ENCODE measurements around the gene TRIM24.

Gene TRIM24

DNA sequence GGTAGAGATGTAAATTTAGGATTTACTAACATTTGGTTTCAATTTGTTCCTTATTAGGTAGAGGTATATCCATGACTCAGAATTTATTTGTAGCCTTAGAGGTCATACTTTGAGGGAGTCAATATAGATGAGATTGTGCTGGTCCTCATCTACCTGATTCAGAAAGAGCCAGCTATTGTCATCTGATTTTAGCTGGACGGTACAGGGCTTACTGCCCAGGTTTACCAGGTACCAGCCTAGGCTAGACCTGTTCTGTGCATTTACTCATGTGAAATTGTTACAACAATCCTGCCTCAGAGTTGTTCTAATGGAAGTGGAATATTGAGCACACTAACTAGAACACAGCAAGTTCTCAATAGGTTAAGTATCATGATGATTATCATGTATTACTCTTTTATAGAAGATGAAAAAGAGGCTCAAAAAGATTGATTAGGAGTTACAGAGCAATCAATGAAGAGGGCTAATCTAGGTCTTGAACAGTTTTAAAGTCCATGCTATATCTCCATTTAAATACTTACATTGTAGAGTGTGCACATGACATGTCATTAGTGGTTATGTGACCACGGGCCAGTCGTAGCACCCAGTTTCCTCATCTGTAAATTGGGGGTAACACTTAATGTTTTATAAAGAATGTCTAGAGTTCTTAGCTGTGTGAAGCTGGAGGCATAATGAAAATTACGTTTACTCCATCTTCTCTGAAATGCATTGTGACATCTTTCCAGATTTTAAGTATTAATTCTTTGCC lies 42.1 kb downstream of the TRIM24 start:
- Mint-ChIP-seq H3K4me3 (no peak overlapping the region), H3K4me1 (peaks cover 41% of the 10 kb centered on the region), H3K36me3 (peaks cover 30% of the 10 kb centered on the region), H3K27me3 (no peaks in the 10 kb centered on the region), H3K9me3 (no peaks in the 10 kb centered on the region), H3K27ac (no peak overlapping the region)

DNA sequence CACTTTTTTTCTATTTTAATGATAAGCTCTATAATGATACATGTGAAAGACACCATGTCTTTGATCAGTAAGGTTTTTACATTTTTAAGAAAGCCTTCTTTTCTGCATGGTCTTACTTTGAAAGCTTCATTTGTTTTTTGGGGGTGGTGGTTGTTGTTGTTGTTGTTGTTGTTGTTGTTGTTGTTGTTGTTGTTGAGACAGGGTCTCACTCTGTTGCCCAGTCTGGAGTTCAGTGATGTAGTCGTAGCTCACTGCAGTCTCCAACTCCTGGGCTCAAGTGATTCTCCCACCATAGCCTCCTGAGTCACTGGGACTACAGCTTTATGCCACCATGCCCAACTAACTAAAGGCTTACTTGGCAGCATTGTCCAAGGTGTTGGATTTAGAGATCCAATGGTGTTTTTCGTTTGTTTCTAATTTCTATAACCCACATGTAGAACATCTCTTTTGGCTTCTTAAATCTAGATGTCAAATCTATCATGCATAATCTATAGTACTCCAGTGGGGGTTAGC lies 45.4 kb downstream of the TRIM24 start:
- peaks cover 37% of the 10 kb centered on the region for H3K4me1 Mint-ChIP-seq
- no peaks in the 10 kb centered on the region for H3K9me3 Mint-ChIP-seq
- H3K36me3 Mint-ChIP-seq: peaks cover 33% of the 10 kb centered on the region
- H3K27me3 Mint-ChIP-seq: no peaks in the 10 kb centered on the region
- no peak overlapping the region for H3K4me3 Mint-ChIP-seq
- no peak overlapping the region for H3K27ac Mint-ChIP-seq

DNA sequence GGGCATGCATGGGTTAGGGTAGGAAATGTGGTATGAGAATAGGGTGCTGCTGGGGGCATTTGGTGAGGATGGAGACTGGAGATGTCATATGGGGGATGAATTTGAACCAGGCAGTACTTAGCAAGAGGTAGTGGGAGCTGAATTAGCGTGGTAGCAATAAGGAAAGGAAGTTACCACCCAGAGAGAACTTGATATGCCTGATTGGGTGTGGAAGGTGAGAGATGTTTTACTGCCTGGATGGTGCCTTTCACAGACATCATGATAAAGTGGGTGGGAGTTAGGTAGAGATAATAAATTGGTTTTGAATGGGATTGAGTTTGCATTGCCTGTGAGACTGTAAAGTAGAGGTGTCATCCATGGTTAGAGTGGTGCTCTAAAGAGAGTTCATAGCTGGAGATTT lies 46.7 kb downstream of the TRIM24 start:
- no peaks in the 10 kb centered on the region for H3K27me3 Mint-ChIP-seq
- H3K36me3 Mint-ChIP-seq: peaks cover 39% of the 10 kb centered on the region
- peaks cover 36% of the 10 kb centered on the region for H3K4me1 Mint-ChIP-seq
- peak overlapping the region; percentile 10 for H3K27ac Mint-ChIP-seq
- no peaks in the 10 kb centered on the region for H3K9me3 Mint-ChIP-seq
- no peak overlapping the region for H3K4me3 Mint-ChIP-seq

DNA sequence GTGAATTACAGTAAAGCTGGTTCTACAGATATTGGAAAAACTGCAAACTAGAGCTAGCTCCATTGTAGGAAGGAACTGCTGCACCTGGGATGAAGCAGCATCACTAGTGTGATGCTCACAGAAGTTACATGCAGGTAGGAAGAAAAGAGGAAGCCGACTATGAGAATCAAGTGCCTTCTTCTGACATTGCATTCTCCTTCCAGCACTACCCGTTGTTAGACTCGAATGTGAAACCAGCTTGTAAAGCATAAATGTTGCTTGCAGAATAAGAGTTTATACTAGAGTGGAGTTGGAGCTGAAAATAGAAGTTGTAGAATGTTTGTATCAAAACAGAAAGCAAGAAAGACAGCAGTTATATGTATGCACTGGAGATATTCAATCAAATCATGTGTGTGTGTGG lies 49.9 kb downstream of the TRIM24 start:
- no peak overlapping the region for H3K4me3 Mint-ChIP-seq
- no peaks in the 10 kb centered on the region for H3K9me3 Mint-ChIP-seq
- peaks cover 39% of the 10 kb centered on the region for H3K4me1 Mint-ChIP-seq
- peaks cover 50% of the 10 kb centered on the region for H3K36me3 Mint-ChIP-seq
- no peaks in the 10 kb centered on the region for H3K27me3 Mint-ChIP-seq
- H3K27ac Mint-ChIP-seq: no peak overlapping the region

DNA sequence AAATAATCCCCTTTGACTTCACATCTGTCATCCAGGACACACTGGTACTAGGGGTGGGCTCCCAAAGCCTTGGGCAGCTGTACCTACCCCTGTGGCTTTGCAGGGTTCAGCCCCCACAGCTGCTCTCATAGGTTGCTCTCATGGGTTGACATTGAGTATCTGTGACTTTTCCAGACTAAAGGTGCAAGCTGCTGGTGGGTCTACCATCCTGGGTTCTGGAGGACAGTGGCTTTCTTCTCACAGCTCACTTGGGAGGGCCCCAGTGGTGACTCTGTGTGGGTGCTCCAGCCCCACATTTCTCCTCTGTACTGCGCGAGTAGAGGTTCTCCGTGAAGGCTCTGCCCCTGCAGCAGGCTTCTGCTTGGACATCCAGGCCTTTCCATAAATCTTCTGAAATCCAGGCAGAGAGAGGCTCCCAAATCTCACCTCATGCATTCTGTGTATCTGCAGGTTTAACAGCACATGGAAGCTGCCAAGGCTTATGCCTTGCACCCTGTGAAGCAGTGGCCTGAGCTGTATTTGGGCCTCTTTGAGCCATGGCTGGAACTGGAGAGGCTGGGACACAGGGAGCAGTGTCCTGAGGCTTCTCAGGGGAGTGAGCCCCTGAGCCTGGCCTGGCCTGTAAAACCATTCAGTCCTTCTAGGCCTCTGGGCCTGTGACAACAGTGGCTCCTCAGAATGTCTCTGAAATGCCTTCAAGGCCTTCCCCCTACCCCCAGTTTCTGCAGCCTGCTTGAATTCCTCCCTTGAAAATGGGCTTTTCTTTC lies 52.2 kb downstream of the TRIM24 start:
- Mint-ChIP-seq H3K36me3 (peaks cover 46% of the 10 kb centered on the region), H3K9me3 (no peaks in the 10 kb centered on the region)

DNA sequence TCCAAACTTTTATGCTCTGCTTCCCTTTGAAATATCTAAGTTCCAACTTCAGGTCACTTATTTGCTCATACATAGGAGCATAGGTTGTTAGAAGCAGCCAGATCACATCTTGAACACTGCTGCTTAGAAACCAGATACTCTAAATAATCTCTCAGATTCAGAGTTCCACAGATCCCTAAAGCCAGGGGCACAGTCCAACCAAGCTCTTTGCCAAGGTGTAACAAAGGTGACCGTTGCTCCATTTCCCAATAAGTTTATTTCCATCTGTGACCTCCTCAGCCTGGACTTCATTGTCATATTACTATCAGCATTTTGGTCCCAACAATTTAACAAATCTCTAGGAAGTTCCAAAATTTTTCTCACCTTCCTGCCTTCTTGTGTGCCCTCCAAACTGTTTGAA lies 52.8 kb downstream of the TRIM24 start:
- H3K4me3 Mint-ChIP-seq: no peak overlapping the region
- no peaks in the 10 kb centered on the region for H3K9me3 Mint-ChIP-seq
- H3K36me3 Mint-ChIP-seq: peaks cover 46% of the 10 kb centered on the region
- no peak overlapping the region for H3K27ac Mint-ChIP-seq
- H3K27me3 Mint-ChIP-seq: no peaks in the 10 kb centered on the region
- H3K4me1 Mint-ChIP-seq: peaks cover 31% of the 10 kb centered on the region

More for the DNA sequence above, 52.2 kb downstream of the TRIM24 start:
- Mint-ChIP-seq H3K4me1 (peaks cover 31% of the 10 kb centered on the region), H3K4me3 (no peak overlapping the region), H3K27ac (no peak overlapping the region), H3K27me3 (no peaks in the 10 kb centered on the region)

DNA sequence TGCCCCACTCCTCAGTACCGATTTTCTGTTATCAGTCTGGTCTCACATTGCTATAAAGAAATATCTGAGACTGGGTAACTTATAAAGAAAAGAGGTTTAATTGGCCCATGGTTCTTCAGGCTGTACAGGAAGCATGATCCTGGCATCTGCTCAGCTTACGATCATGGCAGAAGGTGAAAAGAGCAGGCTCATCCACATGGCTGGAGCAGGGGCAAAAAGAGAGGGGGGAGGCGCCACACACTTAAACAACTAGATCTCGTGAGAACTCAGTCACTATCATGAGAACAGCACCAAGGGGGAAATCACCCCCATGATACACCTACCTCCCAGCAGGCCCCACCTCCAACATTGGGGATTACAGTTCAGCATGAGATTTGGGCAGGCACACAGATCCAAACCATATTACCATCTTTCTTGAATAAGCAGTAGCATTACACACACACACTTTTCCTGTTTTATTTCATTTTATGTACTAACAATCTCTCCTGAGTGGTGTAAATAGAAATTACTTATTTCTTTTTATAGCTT lies 53.3 kb downstream of the TRIM24 start:
- Mint-ChIP-seq H3K4me3 (no peak overlapping the region), H3K9me3 (no peaks in the 10 kb centered on the region), H3K36me3 (peaks cover 42% of the 10 kb centered on the region), H3K4me1 (peaks cover 26% of the 10 kb centered on the region), H3K27ac (no peak overlapping the region), H3K27me3 (no peaks in the 10 kb centered on the region)

DNA sequence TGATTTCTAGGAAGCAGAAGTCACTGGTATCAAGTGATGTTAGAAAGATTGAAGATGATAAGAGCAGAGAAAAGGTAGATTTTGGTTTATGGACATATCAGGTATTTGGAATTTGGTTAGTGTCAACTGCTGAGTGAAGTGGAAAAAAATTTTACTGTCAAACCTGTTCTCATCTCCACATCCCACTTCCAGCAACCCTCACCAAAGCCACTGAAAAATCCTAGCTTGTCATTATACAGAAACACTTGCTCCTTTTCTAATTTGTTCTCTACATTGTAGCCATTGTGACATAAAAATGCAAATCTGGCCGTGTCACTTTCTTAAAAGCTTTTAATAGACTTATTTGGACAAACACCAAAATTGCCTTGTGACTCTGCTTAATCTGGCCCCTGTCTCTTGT lies 54.0 kb downstream of the TRIM24 start:
- H3K27ac Mint-ChIP-seq: peak overlapping the region; percentile 8
- no peaks in the 10 kb centered on the region for H3K9me3 Mint-ChIP-seq
- no peaks in the 10 kb centered on the region for H3K27me3 Mint-ChIP-seq
- H3K4me3 Mint-ChIP-seq: no peak overlapping the region
- H3K4me1 Mint-ChIP-seq: peaks cover 22% of the 10 kb centered on the region
- H3K36me3 Mint-ChIP-seq: peaks cover 44% of the 10 kb centered on the region

DNA sequence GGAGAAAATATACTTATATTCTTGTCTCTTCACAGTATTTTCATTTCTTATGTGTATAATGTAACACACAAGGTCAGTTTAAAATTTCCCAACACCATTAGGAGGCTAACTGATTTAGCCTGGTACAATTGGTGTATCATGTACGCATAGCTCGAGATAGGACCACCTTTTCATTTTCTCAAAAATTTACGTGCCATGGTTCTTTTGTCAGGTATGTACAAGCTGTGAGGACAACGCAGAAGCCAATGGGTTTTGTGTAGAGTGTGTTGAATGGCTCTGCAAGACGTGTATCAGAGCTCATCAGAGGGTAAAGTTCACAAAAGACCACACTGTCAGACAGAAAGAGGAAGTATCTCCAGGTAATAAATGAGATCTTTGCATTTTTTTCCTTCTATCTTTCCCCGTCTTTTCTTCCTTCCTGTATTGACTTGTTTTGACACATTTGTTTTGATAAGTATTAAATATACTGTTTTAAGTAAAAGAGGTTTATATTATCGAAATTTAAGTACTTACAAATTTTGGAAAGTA lies 55.0 kb downstream of the TRIM24 start:
- Mint-ChIP-seq H3K27me3 (no peaks in the 10 kb centered on the region), H3K27ac (no peak overlapping the region), H3K4me3 (no peak overlapping the region), H3K9me3 (no peaks in the 10 kb centered on the region), H3K4me1 (peaks cover 17% of the 10 kb centered on the region), H3K36me3 (peaks cover 47% of the 10 kb centered on the region)

DNA sequence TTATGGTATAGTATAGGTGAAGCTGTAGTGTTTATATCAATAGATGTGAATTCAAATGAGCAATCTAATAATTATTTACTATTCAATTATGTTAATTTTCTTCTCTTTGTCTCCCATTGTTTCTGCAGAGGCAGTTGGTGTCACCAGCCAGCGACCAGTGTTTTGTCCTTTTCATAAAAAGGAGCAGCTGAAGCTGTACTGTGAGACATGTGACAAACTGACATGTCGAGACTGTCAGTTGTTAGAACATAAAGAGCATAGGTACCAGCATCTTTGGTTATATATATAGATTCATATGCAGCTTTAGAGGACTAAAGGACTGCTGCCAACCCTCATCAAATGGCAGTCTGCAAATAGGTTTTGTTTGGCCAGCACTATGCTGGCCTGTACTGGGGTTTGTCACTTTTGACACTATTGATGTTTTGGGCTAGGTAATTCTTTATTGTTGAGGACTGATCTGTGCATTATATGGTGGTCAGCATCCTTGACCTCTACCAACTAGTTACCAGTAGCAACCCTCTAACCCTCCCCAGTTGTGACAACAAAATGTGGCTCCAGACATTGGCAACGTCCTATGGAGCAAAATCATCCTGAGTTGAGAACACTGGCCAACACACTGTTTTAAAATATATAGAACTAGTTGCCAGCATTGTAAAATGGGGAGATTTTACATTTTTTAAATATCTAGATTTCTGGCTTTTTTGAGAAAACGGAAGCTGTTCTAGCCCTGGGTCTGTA lies 59.2 kb downstream of the TRIM24 start:
- Mint-ChIP-seq H3K27me3 (no peaks in the 10 kb centered on the region), H3K4me3 (no peak overlapping the region), H3K9me3 (no peaks in the 10 kb centered on the region), H3K36me3 (peaks cover 52% of the 10 kb centered on the region), H3K4me1 (peaks cover 4% of the 10 kb centered on the region), H3K27ac (no peak overlapping the region)

DNA sequence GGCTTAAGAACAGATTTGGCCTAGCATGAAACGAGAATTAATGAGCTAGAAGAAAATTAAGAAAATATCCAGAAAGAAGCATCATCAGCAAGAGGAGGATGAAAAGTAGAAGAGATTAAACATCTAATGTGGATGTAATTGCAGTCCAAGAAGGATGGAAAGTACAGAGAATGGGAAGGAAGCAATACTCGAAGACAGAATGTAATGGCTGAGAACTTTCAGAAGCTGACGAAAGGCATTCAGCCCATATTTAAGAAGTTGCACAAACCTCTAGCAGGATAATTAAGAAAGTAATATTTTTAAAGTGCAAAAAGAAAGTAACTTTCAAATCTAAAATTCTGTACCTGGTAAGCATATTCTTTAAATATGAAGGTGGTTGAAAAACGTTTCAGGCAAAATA lies 60.7 kb downstream of the TRIM24 start:
- no peaks in the 10 kb centered on the region for H3K4me1 Mint-ChIP-seq
- H3K9me3 Mint-ChIP-seq: peaks cover 2% of the 10 kb centered on the region
- no peaks in the 10 kb centered on the region for H3K27me3 Mint-ChIP-seq
- H3K4me3 Mint-ChIP-seq: no peak overlapping the region
- H3K27ac Mint-ChIP-seq: no peak overlapping the region
- peaks cover 52% of the 10 kb centered on the region for H3K36me3 Mint-ChIP-seq

DNA sequence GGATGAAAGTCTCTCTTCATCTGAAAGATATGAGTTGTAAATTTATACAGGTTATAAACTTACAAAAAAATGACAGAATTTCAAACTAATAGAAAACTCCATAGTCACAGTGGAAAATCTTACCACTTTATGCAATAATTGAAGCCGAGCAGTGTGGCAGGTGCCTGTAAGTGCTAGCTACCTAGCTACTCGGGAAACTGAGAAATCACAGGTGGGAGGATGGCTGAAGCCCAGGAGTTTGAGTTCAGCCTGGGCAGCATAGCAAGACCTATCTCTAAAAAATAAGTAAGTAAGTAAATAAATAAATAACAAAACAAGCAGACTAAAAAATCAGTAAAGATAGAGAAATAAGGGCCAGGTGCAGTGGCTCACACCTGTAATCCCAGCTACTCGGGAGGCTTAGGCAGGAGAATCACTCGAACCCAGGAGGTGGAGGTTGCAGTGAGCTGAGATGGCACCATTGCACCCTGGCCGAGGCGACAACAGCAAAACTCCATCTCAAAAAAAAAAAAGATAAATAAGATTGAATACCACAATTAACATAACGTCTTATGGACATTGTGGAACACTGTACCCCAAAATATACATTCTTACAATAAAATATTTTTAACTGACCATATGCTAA lies 61.9 kb downstream of the TRIM24 start:
- no peaks in the 10 kb centered on the region for H3K27me3 Mint-ChIP-seq
- H3K4me3 Mint-ChIP-seq: no peak overlapping the region
- H3K36me3 Mint-ChIP-seq: peaks cover 58% of the 10 kb centered on the region
- H3K4me1 Mint-ChIP-seq: no peaks in the 10 kb centered on the region
- H3K27ac Mint-ChIP-seq: no peak overlapping the region
- H3K9me3 Mint-ChIP-seq: peaks cover 4% of the 10 kb centered on the region

DNA sequence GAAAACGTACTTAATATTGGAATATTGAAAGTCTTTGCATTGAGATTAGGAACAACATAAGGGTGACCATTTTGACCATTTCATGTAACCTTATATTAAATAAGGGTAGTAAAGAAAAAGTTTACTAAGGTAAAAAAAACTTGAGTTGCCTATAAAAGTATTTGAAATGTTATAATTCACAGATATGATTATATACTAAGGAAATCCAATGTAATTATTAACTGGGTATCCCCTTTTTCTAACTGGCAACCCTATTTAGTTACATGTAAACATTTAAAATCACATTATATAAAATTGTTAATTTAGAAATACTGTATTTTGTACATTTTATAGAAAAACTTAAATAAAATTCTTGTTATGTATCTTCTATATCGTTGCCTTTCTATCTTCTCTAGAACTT lies 64.2 kb downstream of the TRIM24 start:
- H3K4me3 Mint-ChIP-seq: no peak overlapping the region
- H3K27me3 Mint-ChIP-seq: no peaks in the 10 kb centered on the region
- H3K9me3 Mint-ChIP-seq: peaks cover 11% of the 10 kb centered on the region
- H3K27ac Mint-ChIP-seq: no peak overlapping the region
- no peaks in the 10 kb centered on the region for H3K4me1 Mint-ChIP-seq
- H3K36me3 Mint-ChIP-seq: peaks cover 61% of the 10 kb centered on the region

DNA sequence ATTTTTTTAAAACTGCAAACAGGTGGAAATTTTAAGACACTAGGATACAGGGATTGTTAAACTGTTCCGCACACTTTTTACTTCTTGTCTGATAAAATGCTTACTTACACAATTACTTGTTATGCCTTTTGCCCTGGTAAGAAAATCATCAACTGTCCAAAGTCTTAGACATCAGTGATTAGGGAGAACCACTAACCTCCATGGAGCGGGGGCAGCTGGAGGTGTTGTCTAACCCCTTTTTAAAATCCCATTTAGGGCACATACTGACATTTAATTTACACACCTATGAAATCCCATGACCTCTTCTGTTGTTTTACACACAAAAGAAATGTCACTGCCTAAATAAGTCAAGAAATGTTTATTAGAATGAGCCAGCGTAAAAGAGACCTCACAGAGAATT lies 65.7 kb downstream of the TRIM24 start:
- Mint-ChIP-seq H3K4me3 (no peak overlapping the region), H3K4me1 (no peaks in the 10 kb centered on the region), H3K27me3 (no peaks in the 10 kb centered on the region), H3K27ac (no peak overlapping the region), H3K9me3 (peaks cover 11% of the 10 kb centered on the region), H3K36me3 (peaks cover 56% of the 10 kb centered on the region)

DNA sequence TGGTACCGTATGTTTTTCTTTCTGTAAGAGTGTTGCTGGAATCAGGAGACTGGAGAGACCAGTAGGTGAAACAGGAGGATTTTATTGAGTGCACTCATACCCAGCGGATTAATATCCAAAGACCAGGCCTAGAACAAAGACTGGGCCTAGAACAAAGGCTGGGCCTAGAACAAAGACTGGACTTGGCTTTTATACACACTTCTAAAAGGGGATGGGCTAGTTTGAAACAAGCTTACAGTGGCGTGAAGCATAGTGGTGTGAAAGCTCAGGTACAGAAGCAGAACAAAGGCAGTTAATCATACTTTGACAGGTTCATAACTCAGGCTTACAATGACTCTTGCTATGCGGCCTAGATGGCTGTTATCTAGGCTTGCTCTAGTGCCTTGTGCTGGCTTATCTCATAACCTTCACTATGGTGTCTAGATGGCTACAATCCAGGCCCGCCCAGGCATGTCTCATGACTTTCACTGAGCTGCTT lies 67.7 kb downstream of the TRIM24 start:
- Mint-ChIP-seq H3K27me3 (no peaks in the 10 kb centered on the region), H3K4me3 (no peak overlapping the region), H3K27ac (no peak overlapping the region), H3K36me3 (peaks cover 55% of the 10 kb centered on the region), H3K9me3 (peaks cover 11% of the 10 kb centered on the region), H3K4me1 (peaks cover 5% of the 10 kb centered on the region)

Measured in activated naive CD4-positive, alpha-beta T cell treated with anti-CD3 and anti-CD28 coated beads, Interleukin-2, amount 50 U/mL, for 24 hours (primary cell).